Panc1 (cell line): Measurements from ENCODE around the gene EXOC3L1. TPM values are rescaled to one million over a fixed set of nuclear protein-coding genes. Genes with fewer than 3 reads are reported as not detected.
A peak's percentile ranks its signal among the peaks of the same experiment; 100 is the strongest.

Experiments used
- ATAC-seq: fragments of 200-7000 bp; cut with Tn5 transposase; 2 replicates; pipeline ENCODE4 v1.9.1; 2020; ENCODE audit warnings: mild to moderate bottlenecking, moderate library complexity
- BruUV-seq: library from RNA; stranded (reverse); fragments of 400-500 nt; replicated peaks from 2 replicates; lab custom pipeline; 2021; lab: Mats Ljungman, UMichigan
- CTCF ChIA-PET: fragments of 300-600 bp; sonication (Branson Sonifier 250); formaldehyde crosslinking; loops from one replicate; lab custom pipeline; 2022; ENCODE audit warnings: antibody characterized with exemption; lab: Charles Lee
- POLR2A ChIA-PET: fragments of 300-600 bp; sonication (Branson Sonifier 250); formaldehyde crosslinking; loops from one replicate; lab custom pipeline; 2022; ENCODE audit warnings: antibody characterized with exemption; lab: Charles Lee
- DNase-seq: peaks from one replicate; pipeline ENCODE4 v3.0.0-alpha.2; 2010; ENCODE audit warnings: low read depth, low spot score
- H3K27ac ChIP-seq: 2 replicates; pipeline ENCODE4 v1.5.1; 2011; ENCODE audit warnings: mild to moderate bottlenecking, low read length, inconsistent platforms
- H3K27me3 ChIP-seq: fragments of 200-500 bp; sonication (Bioruptor generic); 2 replicates; pipeline ENCODE4 v1.6.0; 2014; ENCODE audit warnings: low read length, inconsistent platforms; ENCODE audit not compliant: control insufficient read depth, insufficient read depth
- H3K36me3 ChIP-seq: fragments of 200-500 bp; sonication (Bioruptor generic); 2 replicates; pipeline ENCODE4 v1.5.1; 2014; ENCODE audit warnings: inconsistent platforms, mild to moderate bottlenecking, low read length, moderate library complexity; ENCODE audit not compliant: control insufficient read depth, insufficient read depth
- H3K4me1 ChIP-seq: 2 replicates; pipeline ENCODE4 v1.5.1; 2011; ENCODE audit warnings: inconsistent platforms, mild to moderate bottlenecking, low read length, moderate library complexity; ENCODE audit not compliant: control insufficient read depth, insufficient read depth
- H3K4me3 ChIP-seq, 2 experiments: 2 replicates each; pipeline ENCODE4 v1.5.1; 2011 to 2012; ENCODE audit warnings: low read depth in 2 of 2, low read length in 2 of 2, mild to moderate bottlenecking in 2 of 2, inconsistent platforms in 1 of 2, moderate library complexity in 1 of 2
- H3K9me3 ChIP-seq: fragments of 200-500 bp; sonication (Bioruptor generic); 2 replicates; pipeline ENCODE4 v1.5.1; 2014; ENCODE audit warnings: low read depth, mild to moderate bottlenecking, inconsistent platforms, low read length, moderate library complexity; ENCODE audit not compliant: control insufficient read depth, insufficient read depth
- POLR2AphosphoS5 ChIP-seq: IDR thresholded peaks from 2 replicates; pipeline ENCODE4 v1.6.1; 2012; ENCODE audit warnings: mild to moderate bottlenecking, low read depth, low read length, moderate library complexity
- SIN3A ChIP-seq: IDR thresholded peaks from 2 replicates; pipeline ENCODE4 v1.6.1; 2012; ENCODE audit warnings: low read depth, mild to moderate bottlenecking, low read length, moderate library complexity, borderline replicate concordance; ENCODE audit not compliant: insufficient read depth
- TCF7L2 ChIP-seq: IDR thresholded peaks from 2 replicates; pipeline ENCODE4 v1.6.1; 2011; ENCODE audit warnings: mild to moderate bottlenecking, low read depth, low read length, inconsistent platforms
- in situ Hi-C: cut with HindIII; loops from 2 replicates; pipeline ENCODE4 v1.10.0; 2016; ENCODE audit warnings: low sequenced_read_pairs, low pct_unique_long_range_greater_than_20kb
- intact Hi-C: fragments of 100-400 bp; cut with micrococcal nuclease; formaldehyde crosslinking; loops from one replicate; pipeline ENCODE4 v1.10.0; 2022; ENCODE audit not compliant: unreplicated experiment
- total RNA-seq: library from RNA; stranded (reverse); gene quantifications from one replicate; pipeline ENCODE4 v1.2.1, GENCODE V29; 2021; ENCODE audit not compliant: unreplicated experiment
- TF ChIP-seq, protein P1 (sequence below): fragments of 450-650 bp; IDR thresholded peaks from 2 replicates; pipeline ENCODE4 v1.5.1; 2017; ENCODE audit warnings: mild to moderate bottlenecking
- TF ChIP-seq, protein P2 (sequence below), 2 experiments: IDR thresholded peaks; 2 replicates each; pipeline ENCODE4 v1.6.1; 2011 to 2012; ENCODE audit warnings: low read depth in 2 of 2, control low read depth in 1 of 2, low read length in 1 of 2, mild to moderate bottlenecking in 1 of 2, moderate library complexity in 1 of 2; ENCODE audit not compliant: insufficient read depth in 1 of 2

EXOC3L1 gene
- total RNA-seq, 1 experiment from 2014 or later: 0.41 TPM

DNA sequence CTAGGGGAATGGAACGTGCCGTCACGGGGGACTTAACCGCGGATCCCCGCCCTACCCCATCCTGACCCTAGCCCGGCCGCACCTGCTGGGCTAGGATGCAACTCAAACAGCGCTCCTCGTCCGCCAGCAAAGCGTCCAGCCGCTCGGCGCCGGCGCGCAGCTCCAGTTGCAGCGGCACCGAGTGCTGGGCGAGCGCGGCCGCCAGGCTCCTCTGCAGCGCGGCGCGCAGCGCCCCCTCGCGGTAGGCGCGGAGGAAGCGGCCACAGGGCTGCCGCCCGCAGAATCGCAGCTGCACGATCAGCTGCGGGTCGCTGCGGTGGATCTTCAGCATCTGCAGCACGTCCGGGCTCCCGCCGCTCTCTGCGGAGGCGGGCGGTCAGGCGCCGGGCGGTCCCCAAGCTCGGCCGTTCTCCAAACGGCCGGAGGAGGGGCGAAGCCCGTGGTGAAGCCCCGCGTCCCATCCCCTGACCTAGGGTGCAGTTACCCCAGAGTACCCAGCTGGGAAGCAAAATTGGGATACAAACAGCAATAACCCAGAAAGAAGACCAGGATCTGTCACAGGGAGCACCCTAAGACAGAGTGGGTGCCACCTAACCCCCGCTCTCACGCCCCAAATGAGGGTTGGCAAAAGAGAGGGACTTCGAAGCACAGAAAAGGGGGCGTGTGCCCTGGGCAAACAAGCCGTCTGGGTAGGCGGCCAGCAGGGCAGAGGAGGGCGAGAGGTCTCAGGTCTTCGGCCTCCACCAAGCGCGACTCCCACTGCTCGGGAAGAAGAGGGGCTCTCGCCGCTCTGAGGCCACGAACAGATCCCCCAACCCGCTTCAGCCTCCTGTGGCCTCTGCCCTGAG, 34.4 kb downstream of the EXOC3L1 start:
- Histone ChIP-seq H3K4me1 (peaks cover 8% of the 10 kb centered on the region), H3K36me3 (no peaks in the 10 kb centered on the region), H3K9me3 (no peaks in the 10 kb centered on the region), H3K27ac (no peak overlapping the region), H3K4me3 (peak overlapping the region in 1 of 2 experiments; percentile 16; a peak in 2 of 4 replicates), H3K27me3 (no peaks in the 10 kb centered on the region)
- intact Hi-C loops: loop anchor here (10.0 kb wide), 2 partner anchors 141 to 181 kb away; no protein-coding TSS in a partner anchor
- TF ChIP-seq, protein P1, sequence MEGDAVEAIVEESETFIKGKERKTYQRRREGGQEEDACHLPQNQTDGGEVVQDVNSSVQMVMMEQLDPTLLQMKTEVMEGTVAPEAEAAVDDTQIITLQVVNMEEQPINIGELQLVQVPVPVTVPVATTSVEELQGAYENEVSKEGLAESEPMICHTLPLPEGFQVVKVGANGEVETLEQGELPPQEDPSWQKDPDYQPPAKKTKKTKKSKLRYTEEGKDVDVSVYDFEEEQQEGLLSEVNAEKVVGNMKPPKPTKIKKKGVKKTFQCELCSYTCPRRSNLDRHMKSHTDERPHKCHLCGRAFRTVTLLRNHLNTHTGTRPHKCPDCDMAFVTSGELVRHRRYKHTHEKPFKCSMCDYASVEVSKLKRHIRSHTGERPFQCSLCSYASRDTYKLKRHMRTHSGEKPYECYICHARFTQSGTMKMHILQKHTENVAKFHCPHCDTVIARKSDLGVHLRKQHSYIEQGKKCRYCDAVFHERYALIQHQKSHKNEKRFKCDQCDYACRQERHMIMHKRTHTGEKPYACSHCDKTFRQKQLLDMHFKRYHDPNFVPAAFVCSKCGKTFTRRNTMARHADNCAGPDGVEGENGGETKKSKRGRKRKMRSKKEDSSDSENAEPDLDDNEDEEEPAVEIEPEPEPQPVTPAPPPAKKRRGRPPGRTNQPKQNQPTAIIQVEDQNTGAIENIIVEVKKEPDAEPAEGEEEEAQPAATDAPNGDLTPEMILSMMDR: peak; percentile 96
- no peak for TF ChIP-seq TCF7L2
- DNase-seq: no peak
- in situ Hi-C loops: no loop called here
- ChIA-PET POLR2A (no interaction called here), CTCF (interaction anchor here (0.5 to 1.3 kb wide), 8 partner anchors 14 to 203 kb away, joined by 3 to 5 read pairs (median 3); no protein-coding TSS in a partner anchor)
- peak; percentile 57 for ATAC-seq
- BruUV-seq: no TSS peak

DNA sequence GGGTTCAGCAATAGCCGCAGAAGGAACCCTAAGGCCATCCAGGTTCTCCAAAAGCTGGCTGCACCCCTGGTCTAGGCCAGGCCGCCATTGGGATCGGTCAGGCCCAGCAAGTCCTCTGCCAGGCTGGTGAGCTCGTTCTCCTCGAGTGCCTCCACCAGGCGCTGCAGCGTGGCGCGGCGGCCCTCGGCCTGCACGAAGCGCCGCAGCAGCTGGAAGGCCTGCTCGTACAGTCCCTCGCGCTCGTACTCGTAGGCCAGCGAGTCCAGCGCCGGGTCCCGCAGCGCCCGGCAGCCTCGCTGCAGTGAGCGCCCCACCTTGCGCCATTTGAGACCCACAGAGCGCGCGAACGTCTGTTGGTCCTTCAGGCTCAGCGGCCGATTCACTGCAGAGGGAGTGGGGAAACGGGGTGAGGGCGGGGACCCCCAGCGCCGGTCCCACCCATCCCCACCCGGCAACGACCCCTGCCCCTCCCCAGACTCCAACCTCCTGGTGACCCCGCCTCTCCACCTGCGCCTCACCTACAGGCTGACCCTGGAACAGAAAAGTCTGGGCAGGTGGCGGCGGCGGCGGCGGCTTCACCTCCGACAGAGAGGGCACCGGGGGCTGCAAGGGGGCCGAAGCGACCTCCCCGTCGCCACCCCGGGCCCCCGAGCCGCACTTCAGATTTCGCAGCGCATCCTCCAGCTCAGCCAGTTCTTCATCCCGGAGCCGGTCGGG, 35.2 kb downstream of the EXOC3L1 start:
- Histone ChIP-seq H3K9me3 (no peaks in the 10 kb centered on the region), H3K27ac (no peak overlapping the region), H3K4me1 (peaks cover 8% of the 10 kb centered on the region), H3K27me3 (no peaks in the 10 kb centered on the region), H3K36me3 (no peaks in the 10 kb centered on the region), H3K4me3 (no peak overlapping the region)
- in situ Hi-C loops (no loop called here), intact Hi-C loops (loop anchor here (10.0 kb wide), 2 partner anchors 140 to 180 kb away; no protein-coding TSS in a partner anchor)
- ChIA-PET POLR2A (no interaction called here), CTCF (interaction anchor here (0.7 to 1.3 kb wide), 6 partner anchors 15 to 202 kb away, joined by 3 to 5 read pairs (median 3); no protein-coding TSS in a partner anchor)
- DNase-seq (no peak), ATAC-seq (no peak)
- BruUV-seq: no TSS peak
- no peak for TF ChIP-seq SIN3A
- TF ChIP-seq, protein P2, sequence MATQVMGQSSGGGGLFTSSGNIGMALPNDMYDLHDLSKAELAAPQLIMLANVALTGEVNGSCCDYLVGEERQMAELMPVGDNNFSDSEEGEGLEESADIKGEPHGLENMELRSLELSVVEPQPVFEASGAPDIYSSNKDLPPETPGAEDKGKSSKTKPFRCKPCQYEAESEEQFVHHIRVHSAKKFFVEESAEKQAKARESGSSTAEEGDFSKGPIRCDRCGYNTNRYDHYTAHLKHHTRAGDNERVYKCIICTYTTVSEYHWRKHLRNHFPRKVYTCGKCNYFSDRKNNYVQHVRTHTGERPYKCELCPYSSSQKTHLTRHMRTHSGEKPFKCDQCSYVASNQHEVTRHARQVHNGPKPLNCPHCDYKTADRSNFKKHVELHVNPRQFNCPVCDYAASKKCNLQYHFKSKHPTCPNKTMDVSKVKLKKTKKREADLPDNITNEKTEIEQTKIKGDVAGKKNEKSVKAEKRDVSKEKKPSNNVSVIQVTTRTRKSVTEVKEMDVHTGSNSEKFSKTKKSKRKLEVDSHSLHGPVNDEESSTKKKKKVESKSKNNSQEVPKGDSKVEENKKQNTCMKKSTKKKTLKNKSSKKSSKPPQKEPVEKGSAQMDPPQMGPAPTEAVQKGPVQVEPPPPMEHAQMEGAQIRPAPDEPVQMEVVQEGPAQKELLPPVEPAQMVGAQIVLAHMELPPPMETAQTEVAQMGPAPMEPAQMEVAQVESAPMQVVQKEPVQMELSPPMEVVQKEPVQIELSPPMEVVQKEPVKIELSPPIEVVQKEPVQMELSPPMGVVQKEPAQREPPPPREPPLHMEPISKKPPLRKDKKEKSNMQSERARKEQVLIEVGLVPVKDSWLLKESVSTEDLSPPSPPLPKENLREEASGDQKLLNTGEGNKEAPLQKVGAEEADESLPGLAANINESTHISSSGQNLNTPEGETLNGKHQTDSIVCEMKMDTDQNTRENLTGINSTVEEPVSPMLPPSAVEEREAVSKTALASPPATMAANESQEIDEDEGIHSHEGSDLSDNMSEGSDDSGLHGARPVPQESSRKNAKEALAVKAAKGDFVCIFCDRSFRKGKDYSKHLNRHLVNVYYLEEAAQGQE (IDR thresholded peaks at IDR 0.05; ENCODE audit: insufficient read depth in 1 of 2, low read depth in 2 of 2, low read length in 1 of 2): no peak
- TF ChIP-seq, protein P1: 0 out of 2 replicates have a peak, but pooled peaks have one; percentile 47
- no peak for TF ChIP-seq POLR2AphosphoS5
